GM19023 (cell line): ENCODE results near the gene SLC6A17.
A peak's percentile ranks its signal among the peaks of the same experiment; 100 is the strongest.

ENCODE experiments used
- ATAC-seq: cut with Tn5 transposase; IDR thresholded peaks from one replicate; pipeline ENCODE4 v1.9.1; 2021; ENCODE audit warnings: mild to moderate bottlenecking, moderate library complexity; ENCODE audit not compliant: unreplicated experiment

SLC6A17 gene

GRCh38 chr1:110198746-110199145 is 48.5 kb downstream of the SLC6A17 start:
- no peak for ATAC-seq

- no peak for ATAC-seq
These were observed 49.9 kb downstream of the SLC6A17 start for GRCh38 chr1:110200190-110200589.

GRCh38 chr1:110200666-110201065 is 50.4 kb downstream of the SLC6A17 start:
- ATAC-seq = no peak

GRCh38 chr1:110201157-110201825 is 51.0 kb downstream of the SLC6A17 start:
- no peak for ATAC-seq

- ATAC-seq = no peak
These were observed 52.8 kb downstream of the SLC6A17 start for GRCh38 chr1:110203021-110203661.

GRCh38 chr1:110205156-110205555 is 54.9 kb downstream of the SLC6A17 start:
- ATAC-seq = no peak

- ATAC-seq = no peak
These were observed 55.4 kb downstream of the SLC6A17 start for GRCh38 chr1:110205591-110206155.

- ATAC-seq = no peak
These were observed 56.1 kb downstream of the SLC6A17 start for GRCh38 chr1:110206261-110206920.

GRCh38 chr1:110207831-110208230 is 57.5 kb downstream of the SLC6A17 start:
- ATAC-seq = no peak

- ATAC-seq = no peak
These were observed 58.8 kb downstream of the SLC6A17 start for GRCh38 chr1:110208916-110209645.

GRCh38 chr1:110209715-110210603 is 59.7 kb downstream of the SLC6A17 start, which contains the start of gene KCNC4:
KCNC4 (plus strand) TSS chr1:110210314; CDS start chr1:110211500, 1,186 bp downstream.
- peak; percentile 84 for ATAC-seq

- ATAC-seq = peak; percentile 26
These were observed 60.6 kb downstream of the SLC6A17 start for GRCh38 chr1:110210604-110211495.

- ATAC-seq = no peak
These were observed 61.3 kb downstream of the SLC6A17 start for GRCh38 chr1:110211496-110212168.

- no peak for ATAC-seq
These were observed 62.2 kb downstream of the SLC6A17 start for GRCh38 chr1:110212169-110213142.

- ATAC-seq = no peak
These were observed 62.8 kb downstream of the SLC6A17 start for GRCh38 chr1:110213143-110213540.

- ATAC-seq = no peak
These were observed 64.4 kb downstream of the SLC6A17 start for GRCh38 chr1:110214454-110215404.
